Measurements from ENCODE around the gene RHEX. TPM values are rescaled to one million over a fixed set of nuclear protein-coding genes. Genes with fewer than 3 reads are reported as not detected.
A peak's percentile ranks its signal among the peaks of the same experiment; 100 is the strongest.
"Not testable (repeated sequence)": the region's sequence is repeated elsewhere in the genome, so short reads cannot be mapped to it uniquely, and the experiment has no call there.

The RHEX gene
- total RNA-seq, 1 donor from 2014 or later, result 34.8 TPM

DNA sequence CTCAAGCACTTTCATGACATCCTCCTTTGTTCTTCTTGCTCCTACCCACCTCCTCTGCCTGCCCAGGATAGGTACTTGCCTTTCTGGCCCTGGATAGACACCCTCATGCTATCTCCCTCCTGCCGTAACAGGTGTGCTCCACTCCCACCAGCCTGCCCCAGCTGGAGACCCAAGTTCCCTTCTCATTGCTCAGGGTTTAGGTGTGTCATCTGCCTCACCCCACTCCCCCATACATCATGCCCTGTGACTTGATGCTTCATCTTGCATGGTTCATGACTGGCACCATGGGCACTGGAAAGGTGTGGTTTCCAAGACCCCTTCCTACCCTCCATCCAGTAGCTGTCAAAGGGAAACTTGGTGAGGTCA is 5.9 kb downstream of the RHEX start:
- Mint-ChIP-seq H3K4me1 (peaks cover 80% of the 10 kb centered on the region), H3K4me3 (peak overlapping the region; percentile 17), H3K27ac (peak overlapping the region; percentile 84), H3K36me3 (ENCODE audit: low read depth) (peaks cover 83% of the 10 kb centered on the region), H3K9me3 (no peaks in the 10 kb centered on the region), H3K27me3 (no peaks in the 10 kb centered on the region)
- ChIA-PET CTCF (interaction anchor here (1.5 to 3.0 kb wide), 3 partner anchors 29 to 81 kb away, joined by 4 to 18 read pairs (median 8); no protein-coding TSS in a partner anchor), POLR2A (interaction anchor here (1.2 to 2.1 kb wide), 4 partner anchors 11 to 23 kb away, joined by 4 to 6 read pairs (median 5); no protein-coding TSS in a partner anchor)
- peak; percentile 25 for ATAC-seq (ENCODE audit: low read depth)
- TF ChIP-seq, protein P1, sequence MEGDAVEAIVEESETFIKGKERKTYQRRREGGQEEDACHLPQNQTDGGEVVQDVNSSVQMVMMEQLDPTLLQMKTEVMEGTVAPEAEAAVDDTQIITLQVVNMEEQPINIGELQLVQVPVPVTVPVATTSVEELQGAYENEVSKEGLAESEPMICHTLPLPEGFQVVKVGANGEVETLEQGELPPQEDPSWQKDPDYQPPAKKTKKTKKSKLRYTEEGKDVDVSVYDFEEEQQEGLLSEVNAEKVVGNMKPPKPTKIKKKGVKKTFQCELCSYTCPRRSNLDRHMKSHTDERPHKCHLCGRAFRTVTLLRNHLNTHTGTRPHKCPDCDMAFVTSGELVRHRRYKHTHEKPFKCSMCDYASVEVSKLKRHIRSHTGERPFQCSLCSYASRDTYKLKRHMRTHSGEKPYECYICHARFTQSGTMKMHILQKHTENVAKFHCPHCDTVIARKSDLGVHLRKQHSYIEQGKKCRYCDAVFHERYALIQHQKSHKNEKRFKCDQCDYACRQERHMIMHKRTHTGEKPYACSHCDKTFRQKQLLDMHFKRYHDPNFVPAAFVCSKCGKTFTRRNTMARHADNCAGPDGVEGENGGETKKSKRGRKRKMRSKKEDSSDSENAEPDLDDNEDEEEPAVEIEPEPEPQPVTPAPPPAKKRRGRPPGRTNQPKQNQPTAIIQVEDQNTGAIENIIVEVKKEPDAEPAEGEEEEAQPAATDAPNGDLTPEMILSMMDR (IDR thresholded peaks at IDR 0.05), result no peak
- no peak for DNase-seq
- intact Hi-C loops (cut with micrococcal nuclease), result loop anchor here (1.0 to 10.0 kb wide), 2 partner anchors 8 to 744 kb away; no protein-coding TSS in a partner anchor

DNA sequence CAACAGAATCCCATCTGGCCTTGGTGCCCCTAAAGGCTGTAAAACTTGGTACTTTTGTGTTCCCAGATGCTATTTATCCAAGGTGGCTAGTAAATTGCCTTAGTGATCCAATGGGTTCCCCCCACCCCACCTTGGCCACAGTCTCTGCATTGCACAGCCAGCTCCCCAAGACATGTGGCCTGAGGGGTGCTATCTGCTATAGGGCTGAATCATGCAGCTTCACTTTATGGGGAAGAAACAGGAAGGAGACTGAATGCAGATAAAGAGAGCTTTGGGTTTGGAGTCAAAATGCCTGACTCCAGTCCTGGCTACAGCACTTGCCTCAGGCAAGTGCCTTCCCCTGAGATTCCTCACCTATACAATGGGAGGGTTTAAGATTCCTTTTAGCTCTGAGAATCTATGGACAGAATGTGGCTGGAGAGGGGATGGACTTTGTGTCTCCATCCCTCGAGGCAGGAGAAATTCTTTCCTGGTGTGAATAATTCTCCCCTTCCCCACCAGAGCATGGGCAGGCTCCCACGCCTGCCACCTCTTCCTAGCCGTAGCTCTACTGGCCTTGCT is 6.5 kb downstream of the RHEX start:
- Mint-ChIP-seq H3K4me1 (peaks cover 76% of the 10 kb centered on the region), H3K36me3 (ENCODE audit: low read depth) (peaks cover 80% of the 10 kb centered on the region)

DNA sequence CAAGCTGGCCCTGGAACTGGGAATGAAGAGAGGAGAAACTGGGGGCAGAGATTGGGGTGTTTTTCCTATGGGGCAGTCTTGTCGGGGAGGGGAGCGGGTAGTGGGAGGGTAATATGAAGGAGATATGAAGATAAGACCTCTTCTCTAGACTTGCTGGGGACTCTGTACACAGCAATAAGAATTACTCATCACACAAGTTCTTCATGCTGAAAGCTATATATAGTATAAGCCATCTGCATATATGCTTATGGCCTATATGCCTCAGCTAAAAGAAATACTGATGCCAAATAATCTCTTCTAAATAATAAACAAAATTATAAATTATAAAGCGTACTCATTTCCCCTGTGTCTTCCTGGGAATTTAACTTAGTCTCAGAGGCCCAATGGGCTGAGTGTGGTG is 7.9 kb downstream of the RHEX start:
- no peak for ATAC-seq (ENCODE audit: low read depth)
- Mint-ChIP-seq H3K4me3 (peak overlapping the region; percentile 24), H3K9me3 (no peaks in the 10 kb centered on the region), H3K27ac (peak overlapping the region; percentile 68), H3K36me3 (ENCODE audit: low read depth) (peaks cover 82% of the 10 kb centered on the region), H3K4me1 (peaks cover 75% of the 10 kb centered on the region), H3K27me3 (no peaks in the 10 kb centered on the region)
- POLR2A ChIA-PET, result interaction anchor here (0.5 to 2.1 kb wide), 8 partner anchors 10 to 1548 kb away, joined by 3 to 6 read pairs (median 4); no protein-coding TSS in a partner anchor
- intact Hi-C loops (cut with micrococcal nuclease), result no loop called here
- TF ChIP-seq, protein P1 (IDR thresholded peaks at IDR 0.05), result no peak
- no peak for DNase-seq
- CTCF ChIA-PET, result interaction anchor here (0.9 to 3.0 kb wide), 3 partner anchors 31 to 83 kb away, joined by 3 to 18 read pairs (median 3); no protein-coding TSS in a partner anchor

More for the DNA sequence above, 6.5 kb downstream of the RHEX start:
- no peaks in the 10 kb centered on the region for H3K9me3 Mint-ChIP-seq
- intact Hi-C loops (cut with micrococcal nuclease), result loop anchor here (1.0 to 10.0 kb wide), 2 partner anchors 8 to 745 kb away; no protein-coding TSS in a partner anchor
- CTCF ChIA-PET, result interaction anchor here (1.1 to 3.0 kb wide), 5 partner anchors 10 to 82 kb away, joined by 3 to 18 read pairs (median 4); no protein-coding TSS in a partner anchor
- TF ChIP-seq, protein P1 (IDR thresholded peaks at IDR 0.05), result no peak
- POLR2A ChIA-PET, result interaction anchor here (0.6 to 2.1 kb wide), 10 partner anchors 9 to 356 kb away, joined by 3 to 6 read pairs (median 5); no protein-coding TSS in a partner anchor
- H3K27ac Mint-ChIP-seq, result peak overlapping the region; percentile 84
- H3K4me3 Mint-ChIP-seq, result peak overlapping the region; percentile 44
- ATAC-seq (ENCODE audit: low read depth) (no peak), DNase-seq (no peak)
- H3K27me3 Mint-ChIP-seq, result no peaks in the 10 kb centered on the region

DNA sequence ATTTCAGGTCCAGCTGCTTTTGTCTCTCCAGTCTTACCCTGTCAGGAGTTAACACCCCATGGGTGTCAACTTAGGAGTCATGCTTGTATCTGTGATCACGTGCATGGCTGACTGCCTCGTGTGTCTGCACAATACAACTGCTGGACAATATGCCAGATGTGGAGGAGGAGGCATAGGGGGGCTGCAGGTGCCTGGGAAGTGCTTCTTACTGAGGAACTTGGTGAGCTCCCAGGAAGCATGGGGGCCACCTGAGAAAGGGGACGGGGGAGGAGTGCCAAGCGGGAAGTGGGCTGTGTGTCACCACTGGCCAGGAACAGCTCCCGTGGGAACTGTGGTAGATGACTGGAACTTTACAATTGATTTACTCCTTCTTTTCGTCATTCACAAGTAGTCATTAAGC is 9.5 kb downstream of the RHEX start:
- ATAC-seq (ENCODE audit: low read depth) (no peak), DNase-seq (no peak)
- Mint-ChIP-seq H3K4me1 (peaks cover 77% of the 10 kb centered on the region), H3K9me3 (no peaks in the 10 kb centered on the region), H3K27me3 (no peaks in the 10 kb centered on the region), H3K27ac (peak overlapping the region; percentile 68), H3K36me3 (ENCODE audit: low read depth) (peaks cover 79% of the 10 kb centered on the region), H3K4me3 (no peak overlapping the region)
- ChIA-PET POLR2A (no interaction called here), CTCF (interaction anchor here (1.3 kb wide), 1 partner anchor 38 kb away, joined by 3 read pairs; no protein-coding TSS in a partner anchor)
- TF ChIP-seq, protein P1 (IDR thresholded peaks at IDR 0.05), result no peak
- intact Hi-C loops (cut with micrococcal nuclease), result no loop called here

DNA sequence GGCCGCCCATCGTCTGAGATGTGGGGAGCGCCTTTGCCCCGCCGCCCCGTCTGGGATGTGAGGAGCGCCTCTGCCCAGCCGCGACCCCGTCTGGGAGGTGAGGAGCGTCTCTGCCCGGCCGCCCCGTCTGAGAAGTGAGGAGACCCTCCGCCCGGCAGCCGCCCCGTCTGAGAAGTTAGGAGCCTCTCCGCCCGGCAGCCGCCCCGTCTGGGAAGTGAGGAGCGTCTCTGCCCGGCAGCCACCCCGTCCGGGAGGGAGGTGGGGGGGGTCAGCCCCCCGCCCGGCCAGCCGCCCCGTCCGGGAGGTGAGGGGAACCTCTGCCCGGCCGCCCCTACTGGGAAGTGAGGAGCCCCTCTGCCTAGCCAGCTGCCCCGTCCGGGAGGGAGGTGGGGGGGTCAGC is 11.0 kb downstream of the RHEX start:
- ATAC-seq (ENCODE audit: low read depth); CTCF ChIA-PET; H3K9me3 Mint-ChIP-seq; DNase-seq; intact Hi-C loops (cut with micrococcal nuclease); H3K27me3 Mint-ChIP-seq; H3K4me3 Mint-ChIP-seq; H3K27ac Mint-ChIP-seq; POLR2A ChIA-PET: not testable (repeated sequence)
- Mint-ChIP-seq H3K36me3 (ENCODE audit: low read depth) (peaks cover 78% of the 10 kb centered on the region), H3K4me1 (peaks cover 77% of the 10 kb centered on the region)

DNA sequence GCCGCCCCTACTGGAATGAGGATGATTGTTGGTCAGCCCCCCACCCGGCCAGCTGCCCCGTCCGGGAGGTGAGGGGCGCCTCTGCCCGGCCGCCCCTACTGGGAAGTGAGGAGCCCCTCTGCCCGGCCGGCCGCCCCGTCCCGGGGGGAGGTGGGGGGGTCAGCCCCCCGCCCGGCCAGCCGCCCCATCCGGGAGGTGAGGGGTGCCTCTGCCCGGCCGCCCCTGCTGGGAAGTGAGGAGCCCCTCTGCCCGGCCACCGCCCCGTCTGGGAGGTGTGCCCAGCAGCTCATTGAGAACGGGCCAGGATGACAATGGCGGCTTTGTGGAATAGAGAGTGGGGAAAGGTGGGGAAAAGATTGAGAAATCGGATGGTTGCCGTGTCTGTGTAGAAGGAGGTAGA is 11.5 kb downstream of the RHEX start:
- POLR2A ChIA-PET; ATAC-seq (ENCODE audit: low read depth); DNase-seq; H3K27me3 Mint-ChIP-seq; H3K9me3 Mint-ChIP-seq; H3K27ac Mint-ChIP-seq; intact Hi-C loops (cut with micrococcal nuclease); H3K4me3 Mint-ChIP-seq: not testable (repeated sequence)
- CTCF ChIA-PET, result interaction anchor here (1.9 kb wide), 1 partner anchor 34 kb away, joined by 5 read pairs; no protein-coding TSS in a partner anchor
- H3K36me3 Mint-ChIP-seq (ENCODE audit: low read depth), result peaks cover 77% of the 10 kb centered on the region
- H3K4me1 Mint-ChIP-seq, result peaks cover 76% of the 10 kb centered on the region
